LNCaP clone FGC (cell line): ENCODE results near the gene ANXA6.

ENCODE experiments used
- DNase-seq: peaks from one replicate; pipeline ENCODE4 v3.0.0-alpha.2; 2011; ENCODE audit warnings: low read depth
- H3K4me3 ChIP-seq: 2 replicates; pipeline ENCODE4 v1.5.1; 2011; ENCODE audit warnings: mild to moderate bottlenecking, low read depth, low read length, control low read depth
- CTCF ChIP-seq: IDR thresholded peaks from 2 replicates; pipeline ENCODE4 v1.5.1; 2012; ENCODE audit warnings: mild to moderate bottlenecking; ENCODE audit not compliant: control insufficient read depth, insufficient read depth; ENCODE audit errors: extremely low read depth

ANXA6 gene

GRCh38 chr5:151110122-151110681 lies 47.4 kb downstream of the ANXA6 start:
- no peak for DNase-seq
- H3K4me3 ChIP-seq, result no peak overlapping the region
- no peak for TF ChIP-seq CTCF

GRCh38 chr5:151108566-151108965 lies 49.0 kb downstream of the ANXA6 start:
- DNase-seq, result no peak
- no peak for TF ChIP-seq CTCF
- H3K4me3 ChIP-seq, result no peak overlapping the region

GRCh38 chr5:151107738-151108520 lies 49.6 kb downstream of the ANXA6 start:
- DNase-seq, result peak; percentile 71
- peak; percentile 20; the same call in 1 of the 2 replicates for TF ChIP-seq CTCF
- no peak overlapping the region for H3K4me3 ChIP-seq

GRCh38 chr5:151107084-151107483 lies 50.5 kb downstream of the ANXA6 start:
- H3K4me3 ChIP-seq, result no peak overlapping the region
- TF ChIP-seq CTCF, result no peak
- no peak for DNase-seq

- H3K4me3 ChIP-seq, result no peak overlapping the region
- DNase-seq, result no peak
- no peak for TF ChIP-seq CTCF
Measured at GRCh38 chr5:151106509-151106908, 51.1 kb downstream of the ANXA6 start.

GRCh38 chr5:151106043-151106442 lies 51.5 kb downstream of the ANXA6 start:
- no peak for TF ChIP-seq CTCF
- H3K4me3 ChIP-seq, result no peak overlapping the region

More at GRCh38 chr5:151106043-151106442, 51.5 kb downstream of the ANXA6 start:
- DNase-seq, result no peak
